B cell (primary cell): ENCODE data around the gene HSD17B12. TPM values are rescaled to one million over a fixed set of nuclear protein-coding genes. Genes with fewer than 3 reads are reported as not detected.

Source experiments
- ATAC-seq: fragments of 200-7000 bp; cut with Tn5 transposase; one replicate; pipeline ENCODE4 v1.10.0; 2021; ENCODE audit warnings: low read depth, mild to moderate bottlenecking, moderate number of reproducible peaks, moderate library complexity
- CTCF ChIA-PET: fragments of 350-600 bp; sonication (Branson Sonifier 250); formaldehyde crosslinking; loops from one replicate; lab custom pipeline; 2021; ENCODE audit warnings: antibody characterized with exemption, inconsistent platforms; lab: Charles Lee
- POLR2A ChIA-PET: fragments of 350-600 bp; sonication (Branson Sonifier 250); formaldehyde crosslinking; loops from one replicate; lab custom pipeline; 2021; ENCODE audit warnings: antibody characterized with exemption; lab: Charles Lee
- DNase-seq: peaks from one replicate; pipeline ENCODE4 v3.0.0; 2013
- H2AFZ ChIP-seq: 2 replicates; pipeline ENCODE4 v1.6.1; 2012; ENCODE audit warnings: mild to moderate bottlenecking, low read depth, low read length; ENCODE audit not compliant: insufficient read depth, poor library complexity, severe bottlenecking
- H3K27ac ChIP-seq, 2 donors: 1 replicate in 1 of 2; 2 replicates in 1 of 2; pipeline ENCODE4 v1.5.1; 2012 to 2013; ENCODE audit warnings: low read length in 2 of 2, mild to moderate bottlenecking in 2 of 2, moderate library complexity in 1 of 2
- H3K27me3 ChIP-seq, 4 experiments: fragments of 200-600 bp in 1 of 4; sonication (generic) in 1 of 4; replicated peaks in 1 of 4; 1 replicate in 2 of 4; 2 replicates in 2 of 4; pipeline versions ENCODE4 v1.6.1 to v1.7.0; 2013 to 2016; ENCODE audit warnings: low read length in 3 of 4, mild to moderate bottlenecking in 2 of 4, mixed read lengths in 1 of 4, moderate library complexity in 1 of 4; ENCODE audit not compliant: insufficient read depth in 4 of 4, control insufficient read depth in 3 of 4; ENCODE audit errors: control extremely low read depth in 1 of 4
- H3K36me3 ChIP-seq, 2 experiments: replicated peaks in 1 of 2; 1 replicate in 1 of 2; 2 replicates in 1 of 2; pipeline versions ENCODE4 v1.6.1 to v1.7.1; 2013; ENCODE audit warnings: low read length in 1 of 2; ENCODE audit not compliant: insufficient read depth in 2 of 2, control insufficient read depth in 1 of 2; ENCODE audit errors: control extremely low read depth in 1 of 2, extremely low read depth in 1 of 2
- H3K4me1 ChIP-seq, 2 donors: fragments of 200-600 bp in 1 of 2; sonication (generic) in 1 of 2; 1 replicate in 1 of 2; 2 replicates in 1 of 2; pipeline versions ENCODE4 v1.5.1 to v1.6.1; 2013 to 2017; ENCODE audit warnings: low read length in 2 of 2; ENCODE audit not compliant: control insufficient read depth in 2 of 2, insufficient read depth in 2 of 2
- H3K4me2 ChIP-seq: replicated peaks from 2 replicates; pipeline ENCODE3; 2012; ENCODE audit warnings: mild to moderate bottlenecking, low read depth, low read length; ENCODE audit not compliant: poor library complexity, severe bottlenecking
- H3K4me3 ChIP-seq, 5 experiments: fragments of 200-600 bp in 1 of 5; sonication (generic) in 1 of 5; 1 replicate in 3 of 5; 2 replicates in 2 of 5; pipeline versions ENCODE4 v1.5.1 to v1.7.0; 2011 to 2016; ENCODE audit warnings: low read length in 4 of 5, mild to moderate bottlenecking in 4 of 5, low read depth in 2 of 5, control low read depth in 1 of 5, moderate library complexity in 1 of 5; ENCODE audit not compliant: insufficient read depth in 1 of 5; ENCODE audit errors: control extremely low read depth in 1 of 5, extremely low read depth in 1 of 5
- H3K79me2 ChIP-seq: fragments of 200-600 bp; sonication (generic); one replicate; pipeline ENCODE4 v1.6.0; 2016; ENCODE audit warnings: low read length; ENCODE audit not compliant: control insufficient read depth, insufficient read depth
- H3K9ac ChIP-seq: fragments of 200-600 bp; sonication (generic); 2 replicates; pipeline ENCODE4 v1.6.1; 2017; ENCODE audit warnings: mild to moderate bottlenecking, low read length, moderate library complexity
- H3K9me3 ChIP-seq, 3 donors: one replicate each; pipeline versions ENCODE4 v1.6.1 to v1.7.1; 2013; ENCODE audit warnings: low read length in 2 of 3; ENCODE audit not compliant: control insufficient read depth in 2 of 3, insufficient read depth in 1 of 3; ENCODE audit errors: control extremely low read depth in 1 of 3
- H4K20me1 ChIP-seq: 2 replicates; pipeline ENCODE4 v1.6.0; 2012; ENCODE audit warnings: mild to moderate bottlenecking, low read length; ENCODE audit not compliant: insufficient read depth, control insufficient read depth, poor library complexity, severe bottlenecking
- H3K27ac Mint-ChIP-seq: one replicate; pipeline ENCODE4 v1.8.0; 2021; ENCODE audit warnings: mixed read lengths
- H3K27me3 Mint-ChIP-seq: one replicate; pipeline ENCODE4 v1.8.0; 2021; ENCODE audit warnings: mixed read lengths
- H3K4me1 Mint-ChIP-seq: one replicate; pipeline ENCODE4 v1.8.0; 2021; ENCODE audit warnings: mixed read lengths
- H3K4me3 Mint-ChIP-seq: one replicate; pipeline ENCODE4 v1.8.0; 2021; ENCODE audit warnings: mixed read lengths
- H3K9me3 Mint-ChIP-seq: one replicate; pipeline ENCODE4 v1.8.0; 2022; ENCODE audit warnings: mixed read lengths; ENCODE audit not compliant: insufficient read depth
- EZH2 ChIP-seq: IDR thresholded peaks from 2 replicates; pipeline ENCODE4 v1.6.1; 2012; ENCODE audit warnings: borderline replicate concordance, low read depth, mild to moderate bottlenecking, moderate library complexity, low read length; ENCODE audit not compliant: insufficient read depth, poor library complexity, severe bottlenecking
- WGBS: methylation state at CpG from one replicate; pipeline ENCODE4 v1.1.5; 2013; ENCODE audit warnings: missing lambda C conversion rate; ENCODE audit not compliant: insufficient coverage; 5-methylcytosine and 5-hydroxymethylcytosine counted together
- intact Hi-C: fragments of 100-400 bp; cut with micrococcal nuclease; formaldehyde crosslinking; loops from one replicate; pipeline ENCODE4 v1.10.0; 2022
- polyA plus RNA-seq: library from polyadenylated mRNA; depleted of rRNA; stranded (reverse); fragments of >200 nt; gene quantifications from 2 replicates; pipeline ENCODE4 v1.2.3, GENCODE V29; 2012
- total RNA-seq, 2 donors: library from RNA; stranded (reverse); fragments of 120-200 nt in 1 of 2; gene quantifications; 1 replicate in 1 of 2; 2 replicates in 1 of 2; pipeline versions ENCODE4 v1.2.3 to v1.2.4, GENCODE V29; 2013 to 2022
- TF ChIP-seq, protein P1 (sequence below): fragments of 200-600 bp; IDR thresholded peaks from one replicate; pipeline ENCODE4 v1.8.0; 2022; ENCODE audit warnings: antibody characterized with exemption, mild to moderate bottlenecking

HSD17B12 gene
- total and polyA plus RNA-seq, 2 donors (not counting 1 experiment from before 2014, with no cell fraction given) = 13.1 to 34.6 TPM

DNA sequence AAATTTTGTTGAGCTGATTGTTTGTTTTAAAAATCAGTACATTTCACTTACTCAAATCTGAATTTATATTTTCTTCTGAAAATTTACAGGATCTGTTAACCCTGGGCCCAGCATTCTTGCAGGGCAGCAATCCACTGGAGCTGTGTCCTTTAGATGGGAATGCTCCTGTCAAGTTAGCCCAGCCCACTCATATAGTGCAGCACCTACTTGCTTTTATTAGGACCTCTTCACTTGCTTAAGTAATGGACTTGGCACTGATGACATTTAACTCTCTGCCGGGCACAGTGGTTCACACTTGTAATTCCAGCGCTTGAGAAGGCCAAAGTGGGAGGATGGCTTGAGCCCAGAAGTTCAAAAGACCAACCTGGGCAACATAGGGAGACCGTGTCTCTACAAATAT, 89.6 kb downstream of the HSD17B12 start:
- intact Hi-C loops = no loop called here
- peaks cover 5 to 8% of the 10 kb centered on the region in 2 experiments for H3K36me3 ChIP-seq
- CTCF ChIA-PET = no interaction called here

DNA sequence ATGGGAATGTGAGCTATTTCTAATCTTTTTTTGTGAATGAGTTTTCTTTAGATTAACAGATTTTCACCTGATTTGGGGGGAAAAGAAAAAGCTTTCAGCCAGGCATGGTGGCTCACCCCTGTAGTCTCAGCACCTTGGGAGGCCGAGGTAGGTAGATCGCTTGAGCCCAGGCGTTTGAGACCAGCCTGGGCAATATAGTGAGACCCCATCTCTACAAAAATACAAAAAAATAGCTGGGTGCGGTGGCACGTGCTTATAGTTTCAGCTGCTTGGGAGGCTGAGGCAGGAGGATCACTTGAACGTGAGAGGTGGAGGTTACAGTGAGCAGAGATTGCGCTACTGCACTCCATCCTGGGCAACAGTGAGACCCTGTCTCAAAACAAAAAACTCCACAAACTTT, 92.2 kb downstream of the HSD17B12 start:
- Mint-ChIP-seq H3K4me3 (no peak overlapping the region), H3K9me3 (peaks cover 7% of the 10 kb centered on the region), H3K27me3 (no peaks in the 10 kb centered on the region), H3K4me1 (no peaks in the 10 kb centered on the region), H3K27ac (no peak overlapping the region)
- TF ChIP-seq EZH2 = no peak
- TF ChIP-seq, protein P1, sequence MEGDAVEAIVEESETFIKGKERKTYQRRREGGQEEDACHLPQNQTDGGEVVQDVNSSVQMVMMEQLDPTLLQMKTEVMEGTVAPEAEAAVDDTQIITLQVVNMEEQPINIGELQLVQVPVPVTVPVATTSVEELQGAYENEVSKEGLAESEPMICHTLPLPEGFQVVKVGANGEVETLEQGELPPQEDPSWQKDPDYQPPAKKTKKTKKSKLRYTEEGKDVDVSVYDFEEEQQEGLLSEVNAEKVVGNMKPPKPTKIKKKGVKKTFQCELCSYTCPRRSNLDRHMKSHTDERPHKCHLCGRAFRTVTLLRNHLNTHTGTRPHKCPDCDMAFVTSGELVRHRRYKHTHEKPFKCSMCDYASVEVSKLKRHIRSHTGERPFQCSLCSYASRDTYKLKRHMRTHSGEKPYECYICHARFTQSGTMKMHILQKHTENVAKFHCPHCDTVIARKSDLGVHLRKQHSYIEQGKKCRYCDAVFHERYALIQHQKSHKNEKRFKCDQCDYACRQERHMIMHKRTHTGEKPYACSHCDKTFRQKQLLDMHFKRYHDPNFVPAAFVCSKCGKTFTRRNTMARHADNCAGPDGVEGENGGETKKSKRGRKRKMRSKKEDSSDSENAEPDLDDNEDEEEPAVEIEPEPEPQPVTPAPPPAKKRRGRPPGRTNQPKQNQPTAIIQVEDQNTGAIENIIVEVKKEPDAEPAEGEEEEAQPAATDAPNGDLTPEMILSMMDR = no peak
- peaks cover 0 to 9% (median 0%) of the 10 kb centered on the region in 3 donors for H3K9me3 ChIP-seq
- H3K4me3 ChIP-seq = no peak overlapping the region
- no peak overlapping the region for H2AFZ ChIP-seq
- ChIA-PET POLR2A (no interaction called here), CTCF (interaction anchor here (1.2 kb wide), 1 partner anchor 9 kb away, joined by 3 read pairs; no protein-coding TSS in a partner anchor)
- peaks cover 5 to 6% of the 10 kb centered on the region in 2 experiments for H3K36me3 ChIP-seq
- no peak for ATAC-seq
- no peak overlapping the region for H3K27ac ChIP-seq
- no peak overlapping the region for H3K4me2 ChIP-seq
- no peaks in the 10 kb centered on the region for H3K27me3 ChIP-seq
- no peak for DNase-seq
- peaks cover 6% of the 10 kb centered on the region for H3K79me2 ChIP-seq
- H3K9ac ChIP-seq = no peak overlapping the region
- intact Hi-C loops = no loop called here
- H4K20me1 ChIP-seq = no peaks in the 10 kb centered on the region
- 100% methylated on average over 2 of the region's 7 CpGs for WGBS
- H3K4me1 ChIP-seq = no peaks in the 10 kb centered on the region

More for the DNA sequence above, 89.6 kb downstream of the HSD17B12 start:
- no peaks in the 10 kb centered on the region for H3K27me3 ChIP-seq
- H3K4me1 ChIP-seq = no peaks in the 10 kb centered on the region
- no peak for TF ChIP-seq EZH2
- H3K4me2 ChIP-seq = no peak overlapping the region
- H4K20me1 ChIP-seq = no peaks in the 10 kb centered on the region
- no peak overlapping the region for H2AFZ ChIP-seq
- DNase-seq (no peak), ATAC-seq (no peak)
- Mint-ChIP-seq H3K4me1 (no peaks in the 10 kb centered on the region), H3K9me3 (peaks cover 9% of the 10 kb centered on the region), H3K4me3 (no peak overlapping the region), H3K27me3 (no peaks in the 10 kb centered on the region), H3K27ac (no peak overlapping the region)
- H3K79me2 ChIP-seq = peaks cover 6% of the 10 kb centered on the region
- H3K27ac ChIP-seq = no peak overlapping the region
- 100% methylated on average over 3 of the region's 3 CpGs for whole genome bisulfite sequencing
- H3K9ac ChIP-seq = no peak overlapping the region
- peaks cover 2 to 13% (median 4%) of the 10 kb centered on the region in 3 donors for H3K9me3 ChIP-seq
- no peak overlapping the region for H3K4me3 ChIP-seq
- POLR2A ChIA-PET = no interaction called here
